Measurements from ENCODE around the gene PHLPP1. TPM values are rescaled to one million over a fixed set of nuclear protein-coding genes. Genes with fewer than 3 reads are reported as not detected.
A peak's percentile ranks its signal among the peaks of the same experiment; 100 is the strongest.

Gene PHLPP1
- total and polyA plus RNA-seq, 12 donors: 13.8 to 61.6 (median 37.8) TPM

GRCh38 chr18:62827397-62827796, 112.1 kb downstream of the PHLPP1 start:
- Histone ChIP-seq H3K4me1 (replicated peaks in 1 of 2) (peaks cover 8 to 37% of the 10 kb centered on the region in 2 donors), H3K9me3 (replicated peaks in 1 of 3) (no peaks in the 10 kb centered on the region), H3K4me3 (no peak overlapping the region), H3K27ac (peak overlapping the region in 2 of 5 donors; percentile 16 to 19), H3K36me3 (replicated peaks in 1 of 2) (no peaks in the 10 kb centered on the region), H3K27me3 (no peaks in the 10 kb centered on the region)
- TF ChIP-seq CTCF (IDR thresholded peaks at IDR 0.05) (no peak), POLR2A (IDR thresholded peaks at IDR 0.05) (no peak)
- intact Hi-C loops (cut with DNase I): no loop called here
- no peak for DNase-seq

GRCh38 chr18:62828091-62828640, 112.8 kb downstream of the PHLPP1 start:
- TF ChIP-seq POLR2A (IDR thresholded peaks at IDR 0.05) (no peak), CTCF (IDR thresholded peaks at IDR 0.05) (no peak)
- Histone ChIP-seq H3K4me1 (replicated peaks in 1 of 2) (peaks cover 6 to 36% of the 10 kb centered on the region in 2 donors), H3K36me3 (replicated peaks in 1 of 2) (no peaks in the 10 kb centered on the region), H3K9me3 (replicated peaks in 1 of 3) (no peaks in the 10 kb centered on the region), H3K4me3 (no peak overlapping the region), H3K27ac (peak overlapping the region in 2 of 5 donors; percentile 32 to 61), H3K27me3 (no peaks in the 10 kb centered on the region)
- intact Hi-C loops (cut with DNase I): no loop called here
- peak in 3 of 7 donors; percentile 40 to 48 (median 44) for DNase-seq
- 44 to 62% (median 44%) methylated on average over 3 of the region's 3 CpGs for WGBS, 4 donors

- no peaks in the 10 kb centered on the region for H3K27me3 ChIP-seq
- H3K36me3 ChIP-seq (replicated peaks in 1 of 2): no peaks in the 10 kb centered on the region
- intact Hi-C loops (cut with DNase I): no loop called here
- no peak for DNase-seq
- H3K4me1 ChIP-seq (replicated peaks in 1 of 2): peaks cover 6 to 36% of the 10 kb centered on the region in 2 donors
- 54 to 74% (median 60%) methylated on average over 1 of the region's 1 CpG for WGBS, 4 donors
- no peak overlapping the region for H3K4me3 ChIP-seq
- H3K9me3 ChIP-seq (replicated peaks in 1 of 3): no peaks in the 10 kb centered on the region
- no peak overlapping the region for H3K27ac ChIP-seq
- TF ChIP-seq CTCF (IDR thresholded peaks at IDR 0.05): no peak
- no peak for TF ChIP-seq POLR2A (IDR thresholded peaks at IDR 0.05)
Observed at GRCh38 chr18:62828852-62829251, 113.5 kb downstream of the PHLPP1 start.

GRCh38 chr18:62829936-62830335, 114.6 kb downstream of the PHLPP1 start:
- Histone ChIP-seq H3K9me3 (replicated peaks in 1 of 3) (no peaks in the 10 kb centered on the region), H3K27me3 (no peaks in the 10 kb centered on the region), H3K36me3 (replicated peaks in 1 of 2) (no peaks in the 10 kb centered on the region), H3K4me3 (no peak overlapping the region), H3K4me1 (replicated peaks in 1 of 2) (peaks cover 6 to 36% of the 10 kb centered on the region in 2 donors), H3K27ac (no peak overlapping the region)
- 97 to 98% (median 97%) methylated on average over 7 of the region's 7 CpGs for WGBS, 4 donors
- TF ChIP-seq CTCF (IDR thresholded peaks at IDR 0.05): no peak
- no peak for TF ChIP-seq POLR2A (IDR thresholded peaks at IDR 0.05)
- intact Hi-C loops (cut with DNase I): no loop called here
- no peak for DNase-seq
